NT2/D1 (cell line): ENCODE results near the gene COX7A2.

Source experiments
- YY1 ChIP-seq: IDR thresholded peaks from 2 replicates; pipeline ENCODE4 v1.6.1; 2011; ENCODE audit not compliant: insufficient read length, insufficient read depth
- ZNF274 ChIP-seq: IDR thresholded peaks from 2 replicates; pipeline ENCODE4 v1.6.1; 2011; ENCODE audit warnings: mild to moderate bottlenecking, low read depth, low read length

GRCh38 chr6:75291744-75292143 is 48.1 kb upstream of the COX7A2 start:
- no peak for TF ChIP-seq ZNF274
- no peak for TF ChIP-seq YY1
